Mesenchymal stem cell (in vitro differentiated cells and primary cell): ENCODE measurements around the gene CLIC5.

Source experiments
- DNase-seq: peaks from one replicate; pipeline ENCODE4 v3.0.0-alpha.2; 2013
- H2AFZ ChIP-seq: one replicate; pipeline ENCODE4 v1.6.1; 2013; ENCODE audit warnings: low read depth, mild to moderate bottlenecking, control low read depth, inconsistent platforms, low read length, moderate library complexity
- H2AK5ac ChIP-seq: 2 replicates; pipeline ENCODE4 v1.6.1; 2013; ENCODE audit warnings: low read length, moderate library complexity, mild to moderate bottlenecking, inconsistent platforms; ENCODE audit not compliant: severe bottlenecking
- H2BK120ac ChIP-seq: one replicate; pipeline ENCODE4 v1.6.1; 2013; ENCODE audit warnings: low read depth, mild to moderate bottlenecking, inconsistent platforms, low read length, moderate library complexity
- H2BK12ac ChIP-seq, 2 experiments: one replicate each; pipeline ENCODE4 v1.6.1; 2013; ENCODE audit warnings: inconsistent platforms in 2 of 2, low read length in 2 of 2, mild to moderate bottlenecking in 2 of 2, moderate library complexity in 2 of 2, control low read depth in 1 of 2
- H2BK15ac ChIP-seq: one replicate; pipeline ENCODE4 v1.6.1; 2013; ENCODE audit warnings: mild to moderate bottlenecking, low read depth, inconsistent platforms; ENCODE audit not compliant: poor library complexity, severe bottlenecking
- H2BK5ac ChIP-seq: 2 replicates; pipeline ENCODE4 v1.6.1; 2013; ENCODE audit warnings: low read depth, mild to moderate bottlenecking, low read length, control low read depth, inconsistent platforms; ENCODE audit not compliant: poor library complexity, severe bottlenecking
- H3K14ac ChIP-seq, 2 experiments: one replicate each; pipeline ENCODE4 v1.6.1; 2013; ENCODE audit warnings: inconsistent platforms in 2 of 2, low read length in 2 of 2, control low read depth in 1 of 2, mild to moderate bottlenecking in 1 of 2, moderate library complexity in 1 of 2
- H3K18ac ChIP-seq, 2 experiments: one replicate each; pipeline ENCODE4 v1.6.1; 2013; ENCODE audit warnings: inconsistent platforms in 2 of 2, low read length in 2 of 2, control low read depth in 1 of 2, low read depth in 1 of 2, mild to moderate bottlenecking in 1 of 2
- H3K23ac ChIP-seq, 2 experiments: one replicate each; pipeline ENCODE4 v1.6.1; 2013; ENCODE audit warnings: inconsistent platforms in 2 of 2, low read length in 2 of 2, mild to moderate bottlenecking in 2 of 2, moderate library complexity in 2 of 2, control low read depth in 1 of 2
- H3K27ac ChIP-seq: 2 replicates; pipeline ENCODE4 v1.5.1; 2013; ENCODE audit warnings: mild to moderate bottlenecking, moderate library complexity, low read length, control low read depth, inconsistent platforms; ENCODE audit not compliant: poor library complexity, severe bottlenecking
- H3K27me3 ChIP-seq, 2 experiments: 2 replicates each; pipeline versions ENCODE4 v1.6.1 to v1.7.0; 2013; ENCODE audit warnings: low read length in 2 of 2, mild to moderate bottlenecking in 2 of 2, moderate library complexity in 2 of 2, control low read depth in 1 of 2, inconsistent platforms in 1 of 2; ENCODE audit not compliant: control insufficient read depth in 1 of 2, insufficient read depth in 1 of 2
- H3K36me3 ChIP-seq, 2 experiments: 2 replicates each; pipeline versions ENCODE4 v1.6.1 to v1.7.0; 2013; ENCODE audit warnings: low read length in 2 of 2, control low read depth in 1 of 2, inconsistent platforms in 1 of 2, low read depth in 1 of 2, mild to moderate bottlenecking in 1 of 2; ENCODE audit not compliant: insufficient read depth in 2 of 2, control insufficient read depth in 1 of 2
- H3K4ac ChIP-seq, 2 experiments: one replicate each; pipeline ENCODE4 v1.6.1; 2013; ENCODE audit warnings: inconsistent platforms in 2 of 2, low read length in 2 of 2, mild to moderate bottlenecking in 2 of 2, moderate library complexity in 2 of 2, control low read depth in 1 of 2, low read depth in 1 of 2
- H3K4me1 ChIP-seq: 2 replicates; pipeline ENCODE4 v1.6.1; 2013; ENCODE audit warnings: low read depth, low read length, control low read depth; ENCODE audit not compliant: control insufficient read depth, insufficient read depth
- H3K4me2 ChIP-seq: 2 replicates; pipeline ENCODE4 v1.6.1; 2013; ENCODE audit warnings: low read length, mild to moderate bottlenecking, inconsistent platforms; ENCODE audit not compliant: poor library complexity, severe bottlenecking
- H3K4me3 ChIP-seq, 2 experiments: 2 replicates each; pipeline versions ENCODE4 v1.5.1 to v1.7.0; 2013; ENCODE audit warnings: low read length in 2 of 2, mild to moderate bottlenecking in 2 of 2, control low read depth in 1 of 2, low read depth in 1 of 2; ENCODE audit not compliant: insufficient read depth in 1 of 2
- H3K79me1 ChIP-seq: replicated peaks from 2 replicates; pipeline ENCODE4 v1.6.1; 2013; ENCODE audit warnings: mild to moderate bottlenecking, control low read depth, low read length, inconsistent platforms; ENCODE audit not compliant: poor library complexity, severe bottlenecking
- H3K9ac ChIP-seq: 2 replicates; pipeline ENCODE4 v1.7.0; 2013; ENCODE audit warnings: mild to moderate bottlenecking, low read length, moderate library complexity
- H3K9me3 ChIP-seq: 2 replicates; pipeline ENCODE4 v1.7.0; 2013; ENCODE audit warnings: mild to moderate bottlenecking, low read length; ENCODE audit not compliant: control insufficient read depth
- H4K8ac ChIP-seq: one replicate; pipeline ENCODE4 v1.6.1; 2013; ENCODE audit warnings: inconsistent platforms, mild to moderate bottlenecking, low read length, moderate library complexity
- H4K91ac ChIP-seq: one replicate; pipeline ENCODE4 v1.6.1; 2013; ENCODE audit warnings: mild to moderate bottlenecking, low read length, inconsistent platforms
- WGBS: methylation state at CpG from one replicate; pipeline ENCODE4 v1.1.7; 2013; ENCODE audit warnings: mixed read lengths; 5-methylcytosine and 5-hydroxymethylcytosine counted together

CLIC5 gene

GRCh38 chr6:45966340-45966739, 49.3 kb downstream of the CLIC5 start:
- Histone ChIP-seq H3K23ac (no peak overlapping the region), H2BK5ac (peak overlapping the region; percentile 69), H2BK120ac (no peak overlapping the region), H3K4ac (no peak overlapping the region), H4K91ac (no peak overlapping the region), H3K79me1 (no peaks in the 10 kb centered on the region), H2BK12ac (no peak overlapping the region), H2AK5ac (peak overlapping the region; percentile 93), H3K9ac (no peak overlapping the region), H3K27ac (peak overlapping the region; percentile 77), H3K4me2 (no peak overlapping the region), H4K8ac (no peak overlapping the region), H3K14ac (no peak overlapping the region), H3K27me3 (peaks cover 0 to 14% of the 10 kb centered on the region in 2 experiments), H3K36me3 (no peaks in the 10 kb centered on the region), H3K18ac (no peak overlapping the region), H2AFZ (no peak overlapping the region), H2BK15ac (no peak overlapping the region), H3K9me3 (no peaks in the 10 kb centered on the region), H3K4me3 (no peak overlapping the region), H3K4me1 (peaks cover 6% of the 10 kb centered on the region)
- WGBS: 85% methylated on average over 4 of the region's 4 CpGs
- DNase-seq: no peak

GRCh38 chr6:45965792-45966191, 49.9 kb downstream of the CLIC5 start:
- Histone ChIP-seq H3K23ac (no peak overlapping the region), H4K91ac (no peak overlapping the region), H3K9ac (no peak overlapping the region), H3K4me3 (no peak overlapping the region), H3K18ac (no peak overlapping the region), H3K14ac (no peak overlapping the region), H2BK15ac (no peak overlapping the region), H2BK120ac (no peak overlapping the region), H2AFZ (no peak overlapping the region), H3K4me2 (no peak overlapping the region), H3K27ac (peak overlapping the region; percentile 88), H2BK12ac (no peak overlapping the region), H3K9me3 (no peaks in the 10 kb centered on the region), H3K4me1 (peaks cover 6% of the 10 kb centered on the region), H3K36me3 (no peaks in the 10 kb centered on the region), H3K79me1 (no peaks in the 10 kb centered on the region), H2AK5ac (no peak overlapping the region), H3K27me3 (peaks cover 0 to 14% of the 10 kb centered on the region in 2 experiments), H2BK5ac (peak overlapping the region; percentile 69), H4K8ac (no peak overlapping the region), H3K4ac (no peak overlapping the region)
- peak; percentile 25 for DNase-seq
- 40% methylated on average over 1 of the region's 1 CpG for WGBS

GRCh38 chr6:45965007-45965406, 50.7 kb downstream of the CLIC5 start:
- no peak overlapping the region for H3K4me2 ChIP-seq
- no peak overlapping the region for H2AK5ac ChIP-seq
- no peak overlapping the region for H2BK15ac ChIP-seq
- H4K8ac ChIP-seq: no peak overlapping the region
- peak overlapping the region; percentile 88 for H3K27ac ChIP-seq
- no peak overlapping the region for H3K4me3 ChIP-seq
- no peak overlapping the region for H3K18ac ChIP-seq
- H2BK120ac ChIP-seq: no peak overlapping the region
- H3K14ac ChIP-seq: no peak overlapping the region
- peak overlapping the region; percentile 69 for H2BK5ac ChIP-seq
- H3K9ac ChIP-seq: no peak overlapping the region
- H3K23ac ChIP-seq: no peak overlapping the region
- H3K4me1 ChIP-seq: peaks cover 9% of the 10 kb centered on the region
- no peak overlapping the region for H2BK12ac ChIP-seq
- H3K79me1 ChIP-seq: no peaks in the 10 kb centered on the region
- peak; percentile 17 for DNase-seq
- H2AFZ ChIP-seq: no peak overlapping the region
- WGBS: no CpG with 5 or more reads among the region's 1 CpG
- H3K36me3 ChIP-seq: no peaks in the 10 kb centered on the region
- no peak overlapping the region for H3K4ac ChIP-seq
- peaks cover 0 to 10% of the 10 kb centered on the region in 2 experiments for H3K27me3 ChIP-seq
- H4K91ac ChIP-seq: no peak overlapping the region
- no peaks in the 10 kb centered on the region for H3K9me3 ChIP-seq

- Histone ChIP-seq H2BK120ac (no peak overlapping the region), H3K9me3 (no peaks in the 10 kb centered on the region), H3K23ac (no peak overlapping the region), H3K4me3 (no peak overlapping the region), H3K27me3 (peaks cover 0 to 8% of the 10 kb centered on the region in 2 experiments), H3K79me1 (no peaks in the 10 kb centered on the region), H2BK12ac (no peak overlapping the region), H3K4ac (no peak overlapping the region), H2AFZ (no peak overlapping the region), H2BK5ac (peak overlapping the region; percentile 35), H3K4me1 (peaks cover 9% of the 10 kb centered on the region), H3K36me3 (no peaks in the 10 kb centered on the region), H4K91ac (no peak overlapping the region), H3K14ac (no peak overlapping the region), H3K27ac (peak overlapping the region; percentile 25), H4K8ac (no peak overlapping the region), H3K4me2 (no peak overlapping the region), H2BK15ac (no peak overlapping the region), H2AK5ac (peak overlapping the region; percentile 94), H3K18ac (no peak overlapping the region), H3K9ac (no peak overlapping the region)
- no peak for DNase-seq
- WGBS: 75% methylated on average over 1 of the region's 2 CpGs
These were observed 51.4 kb downstream of the CLIC5 start for GRCh38 chr6:45964300-45964699.
